HepG2 (cell line): ENCODE measurements around the gene SMOC1. TPM values are rescaled to one million over a fixed set of nuclear protein-coding genes. Genes with fewer than 3 reads are reported as not detected.

Experiments
- ADNP ChIP-seq: sonication (generic); formaldehyde crosslinking; IDR thresholded peaks from 2 replicates; pipeline ENCODE4 v1.4.0; 2020; ENCODE audit warnings: missing genetic modification reagents
- AGO2 ChIP-seq: fragments of 200-400 bp; formaldehyde crosslinking; optimal IDR thresholded peaks from 2 replicates; pipeline ENCODE3; 2017; ENCODE audit warnings: mild to moderate bottlenecking, low read depth, low read length, moderate library complexity
- AHR ChIP-seq: IDR thresholded peaks from 2 replicates; pipeline ENCODE4 v1.6.1; 2018; ENCODE audit warnings: missing genetic modification reagents, missing compliant biosample characterization
- AKAP8 ChIP-seq: sonication (generic); formaldehyde crosslinking; IDR thresholded peaks from 2 replicates; pipeline ENCODE4 v1.5.1; 2020; ENCODE audit warnings: mild to moderate bottlenecking, missing genetic modification reagents
- ATF1 ChIP-seq: IDR thresholded peaks from 2 replicates; pipeline ENCODE4 v1.6.1; 2016; ENCODE audit warnings: mild to moderate bottlenecking, control low read depth
- CCDC6 ChIP-seq: sonication (generic); formaldehyde crosslinking; IDR thresholded peaks from 2 replicates; pipeline ENCODE4 v1.8.1; 2022; ENCODE audit warnings: mild to moderate bottlenecking, missing genetic modification reagents, moderate library complexity
- HOXA3 ChIP-seq: sonication (generic); formaldehyde crosslinking; IDR thresholded peaks from 2 replicates; pipeline ENCODE4 v1.5.0; 2020; ENCODE audit warnings: missing genetic modification reagents
- HOXA5 ChIP-seq: sonication (generic); formaldehyde crosslinking; IDR thresholded peaks from 2 replicates; pipeline ENCODE4 v1.4.0; 2020; ENCODE audit warnings: missing genetic modification reagents
- IRX3 ChIP-seq: sonication (generic); formaldehyde crosslinking; IDR thresholded peaks from 2 replicates; pipeline ENCODE4 v1.8.1; 2023; ENCODE audit warnings: mild to moderate bottlenecking, low read depth, missing genetic modification reagents, borderline replicate concordance
- KDM5A ChIP-seq: fragments of 200-600 bp; sonication (generic); IDR thresholded peaks from 2 replicates; pipeline ENCODE4 v1.7.0; 2018; ENCODE audit warnings: antibody characterized with exemption, mild to moderate bottlenecking, low read length, borderline replicate concordance
- KLF11 ChIP-seq: IDR thresholded peaks from 2 replicates; pipeline ENCODE4 v1.6.1; 2016; ENCODE audit warnings: missing compliant biosample characterization
- KLF13 ChIP-seq: sonication (generic); formaldehyde crosslinking; IDR thresholded peaks from 2 replicates; pipeline ENCODE4 v1.4.0; 2020; ENCODE audit warnings: mild to moderate bottlenecking, missing genetic modification reagents
- MED13 ChIP-seq: sonication (generic); formaldehyde crosslinking; IDR thresholded peaks from 2 replicates; pipeline ENCODE4 v1.5.0; 2020; ENCODE audit warnings: missing genetic modification reagents
- PHF21A ChIP-seq: sonication (generic); formaldehyde crosslinking; IDR thresholded peaks from 2 replicates; pipeline ENCODE4 v1.5.0; 2020; ENCODE audit warnings: mild to moderate bottlenecking, missing genetic modification reagents
- RFXAP ChIP-seq: sonication (generic); formaldehyde crosslinking; IDR thresholded peaks from 2 replicates; pipeline ENCODE4 v1.4.0; 2020; ENCODE audit warnings: missing genetic modification reagents, borderline replicate concordance
- SALL1 ChIP-seq: sonication (generic); formaldehyde crosslinking; IDR thresholded peaks from 2 replicates; pipeline ENCODE4 v1.8.0; 2022; ENCODE audit warnings: mild to moderate bottlenecking, missing genetic modification reagents
- SALL2 ChIP-seq: sonication (generic); formaldehyde crosslinking; IDR thresholded peaks from 2 replicates; pipeline ENCODE4 v1.8.1; 2023; ENCODE audit warnings: mild to moderate bottlenecking, missing genetic modification reagents, inconsistent platforms
- TBX2 ChIP-seq: sonication (generic); formaldehyde crosslinking; IDR thresholded peaks from 2 replicates; pipeline ENCODE4 v1.5.0; 2020; ENCODE audit warnings: missing genetic modification reagents, mild to moderate bottlenecking, borderline replicate concordance
- THYN1 ChIP-seq: sonication (generic); formaldehyde crosslinking; IDR thresholded peaks from 2 replicates; pipeline ENCODE4 v1.8.1; 2023; ENCODE audit warnings: low read depth, mild to moderate bottlenecking, moderate library complexity, missing genetic modification reagents, borderline replicate concordance
- U2AF1 ChIP-seq: fragments of 200-400 bp; formaldehyde crosslinking; optimal IDR thresholded peaks from 2 replicates; pipeline ENCODE3; 2017; ENCODE audit warnings: mild to moderate bottlenecking, low read depth, low read length
- YEATS4 ChIP-seq: sonication (generic); formaldehyde crosslinking; IDR thresholded peaks from 2 replicates; pipeline ENCODE4 v1.4.0; 2020; ENCODE audit warnings: missing genetic modification reagents, borderline replicate concordance
- ZNF3 ChIP-seq: IDR thresholded peaks from 2 replicates; pipeline ENCODE4 v1.7.0; 2017; ENCODE audit warnings: inconsistent platforms
- ZNF329 ChIP-seq: sonication (generic); formaldehyde crosslinking; IDR thresholded peaks from 2 replicates; pipeline ENCODE4 v1.9.0; 2021; ENCODE audit warnings: low read depth, mild to moderate bottlenecking, missing genetic modification reagents
- ZNF562 ChIP-seq: sonication (generic); formaldehyde crosslinking; IDR thresholded peaks from 2 replicates; pipeline ENCODE4 v1.8.0; 2022; ENCODE audit warnings: missing genetic modification reagents, borderline replicate concordance
- ZNF589 ChIP-seq: sonication (generic); formaldehyde crosslinking; conservative IDR thresholded peaks from 2 replicates; pipeline ENCODE4 v1.8.0; 2022; ENCODE audit warnings: mild to moderate bottlenecking, moderate library complexity, missing genetic modification reagents
- ZNF747 ChIP-seq: sonication (generic); formaldehyde crosslinking; IDR thresholded peaks from 2 replicates; pipeline ENCODE4 v1.8.1; 2023; ENCODE audit warnings: missing genetic modification reagents, mild to moderate bottlenecking, borderline replicate concordance
- ZNF75D ChIP-seq: sonication (generic); formaldehyde crosslinking; IDR thresholded peaks from 2 replicates; pipeline ENCODE4 v1.8.1; 2023; ENCODE audit warnings: missing genetic modification reagents, mild to moderate bottlenecking, borderline replicate concordance
- ZNF792 ChIP-seq: IDR thresholded peaks from 2 replicates; pipeline ENCODE4 v1.6.1; 2016
- ZSCAN30 ChIP-seq: sonication (generic); formaldehyde crosslinking; IDR thresholded peaks from 2 replicates; pipeline ENCODE4 v1.5.0; 2020; ENCODE audit warnings: mild to moderate bottlenecking, missing genetic modification reagents
- polyA plus RNA-seq, 8 experiments: library from polyadenylated mRNA; depleted of rRNA in 3 of 8; stranded (reverse) in 7 of 8; unstranded in 1 of 8; fragments of >200 nt; fragmentation: Illumina TruSeq in 4 of 8; extraction: Trizol in 4 of 8; gene quantifications; 2 replicates each; pipeline versions ENCODE4 v1.2.1 to v1.2.3, GENCODE V29; 2011 to 2016; ENCODE audit warnings: low read depth in 4 of 8, missing spikeins in 1 of 8, mixed read lengths in 1 of 8; ENCODE audit not compliant: insufficient read depth in 1 of 8
- total RNA-seq, 5 experiments: library from RNA; depleted of rRNA; stranded (reverse); fragments of >200 nt; fragmentation: Illumina TruSeq; extraction: Trizol; gene quantifications; 2 replicates each; pipeline ENCODE4 v1.2.3, GENCODE V29; 2016; ENCODE audit warnings: low read depth in 1 of 5
- TF ChIP-seq, protein P1 (sequence below): IDR thresholded peaks from 2 replicates; pipeline ENCODE4 v1.6.1; 2016; ENCODE audit warnings: missing compliant biosample characterization, missing genetic modification reagents, borderline replicate concordance
- TF ChIP-seq, protein P2 (sequence below): sonication (generic); formaldehyde crosslinking; IDR thresholded peaks from 2 replicates; pipeline ENCODE4 v1.8.0; 2022; ENCODE audit warnings: mild to moderate bottlenecking, missing genetic modification reagents, borderline replicate concordance
- TF ChIP-seq, protein P3 (sequence below): fragments of 450-650 bp; IDR thresholded peaks from 2 replicates; pipeline ENCODE4 v1.6.1; 2017

Gene SMOC1
- total and polyA plus RNA-seq, 2 of the 13 experiments (the other 11 are each of a cell fraction or from before 2014, with no cell fraction given): 17.8 to 35.6 TPM

DNA sequence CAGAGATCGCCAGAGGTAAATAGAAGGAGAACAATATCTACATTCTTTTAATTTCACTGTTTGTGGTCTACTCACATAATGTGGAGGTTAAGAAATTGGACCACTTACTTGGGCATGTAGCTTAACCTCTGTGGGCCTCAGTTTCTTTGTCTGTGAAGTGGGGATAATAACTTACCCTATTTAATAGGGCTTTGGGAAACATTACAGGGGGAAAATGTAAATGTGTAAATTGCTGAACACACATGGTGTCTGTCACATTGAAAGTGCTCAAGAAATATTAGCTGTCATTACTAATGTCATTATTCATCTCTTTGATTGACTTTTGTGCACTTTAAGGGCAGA lies 169.1 kb downstream of the SMOC1 start (continued):
- TF ChIP-seq KDM5A (no peak), IRX3 (CRISPR knock-in tag) (no peak), ZNF747 (CRISPR knock-in tag) (no peak), MED13 (CRISPR knock-in tag) (0 out of 2 replicates have a peak, but pooled peaks have one; percentile 4), HOXA5 (CRISPR knock-in tag) (no peak), HOXA3 (CRISPR knock-in tag) (no peak), CCDC6 (no peak), ZSCAN30 (CRISPR knock-in tag) (no peak), ZNF329 (CRISPR knock-in tag) (no peak), SALL1 (no peak), SALL2 (no peak), ZNF792 (CRISPR knock-in tag) (no peak), ATF1 (no peak), ZNF562 (CRISPR knock-in tag) (no peak), AKAP8 (CRISPR knock-in tag) (no peak), AHR (CRISPR knock-in tag) (no peak), KLF11 (CRISPR knock-in tag) (no peak), THYN1 (CRISPR knock-in tag) (no peak), TBX2 (peak; percentile 32; the same call in 1 of the 2 replicates), U2AF1 (no peak), YEATS4 (CRISPR knock-in tag) (no peak), KLF13 (no peak), PHF21A (CRISPR knock-in tag) (0 out of 2 replicates have a peak, but pooled peaks have one; percentile 37), ZNF3 (CRISPR knock-in tag) (peak; percentile 80; the same call in 1 of the 2 replicates), AGO2 (no peak), ZNF589 (CRISPR knock-in tag) (0 out of 2 replicates have a peak, but pooled peaks have one; percentile 25), ZNF75D (CRISPR knock-in tag) (no peak), ADNP (peak; percentile 98), RFXAP (CRISPR knock-in tag) (no peak)
- TF ChIP-seq, protein P1, sequence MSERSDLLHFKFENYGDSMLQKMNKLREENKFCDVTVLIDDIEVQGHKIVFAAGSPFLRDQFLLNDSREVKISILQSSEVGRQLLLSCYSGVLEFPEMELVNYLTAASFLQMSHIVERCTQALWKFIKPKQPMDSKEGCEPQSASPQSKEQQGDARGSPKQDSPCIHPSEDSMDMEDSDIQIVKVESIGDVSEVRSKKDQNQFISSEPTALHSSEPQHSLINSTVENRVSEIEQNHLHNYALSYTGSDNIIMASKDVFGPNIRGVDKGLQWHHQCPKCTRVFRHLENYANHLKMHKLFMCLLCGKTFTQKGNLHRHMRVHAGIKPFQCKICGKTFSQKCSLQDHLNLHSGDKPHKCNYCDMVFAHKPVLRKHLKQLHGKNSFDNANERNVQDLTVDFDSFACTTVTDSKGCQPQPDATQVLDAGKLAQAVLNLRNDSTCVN (CRISPR knock-in tag): no peak
- TF ChIP-seq, protein P2, sequence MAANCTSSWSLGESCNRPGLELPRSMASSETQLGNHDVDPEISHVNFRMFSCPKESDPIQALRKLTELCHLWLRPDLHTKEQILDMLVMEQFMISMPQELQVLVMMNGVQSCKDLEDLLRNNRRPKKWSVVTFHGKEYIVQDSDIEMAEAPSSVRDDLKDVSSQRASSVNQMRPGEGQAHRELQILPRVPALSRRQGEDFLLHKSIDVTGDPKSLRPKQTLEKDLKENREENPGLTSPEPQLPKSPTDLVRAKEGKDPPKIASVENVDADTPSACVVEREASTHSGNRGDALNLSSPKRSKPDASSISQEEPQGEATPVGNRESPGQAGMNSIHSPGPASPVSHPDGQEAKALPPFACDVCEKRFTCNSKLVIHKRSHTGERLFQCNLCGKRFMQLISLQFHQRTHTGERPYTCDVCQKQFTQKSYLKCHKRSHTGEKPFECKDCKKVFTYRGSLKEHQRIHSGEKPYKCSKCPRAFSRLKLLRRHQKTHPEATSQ (CRISPR knock-in tag): no peak
- TF ChIP-seq, protein P3, sequence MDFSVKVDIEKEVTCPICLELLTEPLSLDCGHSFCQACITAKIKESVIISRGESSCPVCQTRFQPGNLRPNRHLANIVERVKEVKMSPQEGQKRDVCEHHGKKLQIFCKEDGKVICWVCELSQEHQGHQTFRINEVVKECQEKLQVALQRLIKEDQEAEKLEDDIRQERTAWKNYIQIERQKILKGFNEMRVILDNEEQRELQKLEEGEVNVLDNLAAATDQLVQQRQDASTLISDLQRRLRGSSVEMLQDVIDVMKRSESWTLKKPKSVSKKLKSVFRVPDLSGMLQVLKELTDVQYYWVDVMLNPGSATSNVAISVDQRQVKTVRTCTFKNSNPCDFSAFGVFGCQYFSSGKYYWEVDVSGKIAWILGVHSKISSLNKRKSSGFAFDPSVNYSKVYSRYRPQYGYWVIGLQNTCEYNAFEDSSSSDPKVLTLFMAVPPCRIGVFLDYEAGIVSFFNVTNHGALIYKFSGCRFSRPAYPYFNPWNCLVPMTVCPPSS: no peak
